Measurements from ENCODE around the gene GPT2.

Gene GPT2
- total RNA-seq: 0 to 100 (median 18.9) reads per million in 9 experiments

- Mint-ChIP-seq H3K4me1 (ENCODE audit: low read depth in 2 of 2) (peaks cover 9 to 10% of the 10 kb centered on the region in 2 donors), H3K27me3 (peaks cover 21 to 32% of the 10 kb centered on the region in 2 donors), H3K27ac (no peak within 1 kb of the TSS), H3K36me3 (ENCODE audit: insufficient read depth) (no peaks in the 10 kb centered on the region), H3K4me3 (peak within 1 kb of the TSS; percentile 78 to 88), H3K9me3 (no peaks in the 10 kb centered on the region)
- ATAC-seq (replicated peaks) (peak; percentile 90), DNase-seq (peak; percentile 43 to 51 (median 46))
Observed at GRCh38 chr16:46883690-46884512, at the start of gene GPT2. Gene GPT2 (plus strand): TSS chr16:46884362. CDS start chr16:46884716, 354 bp downstream.

GRCh38 chr16:46836534-46837530 is 47.3 kb upstream of the GPT2 start:
- no peak overlapping the region for H3K27ac Mint-ChIP-seq
- no peaks in the 10 kb centered on the region for H3K27me3 Mint-ChIP-seq
- H3K4me3 Mint-ChIP-seq: no peak overlapping the region
- no peaks in the 10 kb centered on the region for H3K9me3 Mint-ChIP-seq
- ATAC-seq (replicated peaks): no peak
- peaks cover 3% of the 10 kb centered on the region for H3K36me3 Mint-ChIP-seq (ENCODE audit: insufficient read depth)
- DNase-seq: no peak
- H3K4me1 Mint-ChIP-seq (ENCODE audit: low read depth in 2 of 2): no peaks in the 10 kb centered on the region

- H3K4me3 Mint-ChIP-seq: no peak overlapping the region
- DNase-seq (no peak), ATAC-seq (replicated peaks) (no peak)
- no peaks in the 10 kb centered on the region for H3K4me1 Mint-ChIP-seq (ENCODE audit: low read depth in 2 of 2)
- no peaks in the 10 kb centered on the region for H3K9me3 Mint-ChIP-seq
- no peak overlapping the region for H3K27ac Mint-ChIP-seq
- no peaks in the 10 kb centered on the region for H3K36me3 Mint-ChIP-seq (ENCODE audit: insufficient read depth)
- H3K27me3 Mint-ChIP-seq: no peaks in the 10 kb centered on the region
Observed at GRCh38 chr16:46839986-46840443, 44.1 kb upstream of the GPT2 start.

- no peaks in the 10 kb centered on the region for H3K36me3 Mint-ChIP-seq (ENCODE audit: insufficient read depth)
- H3K9me3 Mint-ChIP-seq: no peaks in the 10 kb centered on the region
- peaks cover 0 to 3% of the 10 kb centered on the region in 2 donors for H3K27me3 Mint-ChIP-seq
- no peak overlapping the region for H3K27ac Mint-ChIP-seq
- ATAC-seq (replicated peaks) (no peak), DNase-seq (no peak)
- H3K4me1 Mint-ChIP-seq (ENCODE audit: low read depth in 2 of 2): no peaks in the 10 kb centered on the region
- no peak overlapping the region for H3K4me3 Mint-ChIP-seq
Observed at GRCh38 chr16:46842192-46842895, 41.8 kb upstream of the GPT2 start.

GRCh38 chr16:46843898-46844642 is 40.1 kb upstream of the GPT2 start:
- Mint-ChIP-seq H3K9me3 (no peaks in the 10 kb centered on the region), H3K27me3 (peaks cover 0 to 6% of the 10 kb centered on the region in 2 donors), H3K4me3 (no peak overlapping the region), H3K27ac (no peak overlapping the region), H3K4me1 (ENCODE audit: low read depth in 2 of 2) (no peaks in the 10 kb centered on the region), H3K36me3 (ENCODE audit: insufficient read depth) (no peaks in the 10 kb centered on the region)
- DNase-seq: no peak
- ATAC-seq (replicated peaks): no peak

- DNase-seq (no peak), ATAC-seq (replicated peaks) (no peak)
- Mint-ChIP-seq H3K36me3 (ENCODE audit: insufficient read depth) (no peaks in the 10 kb centered on the region), H3K27ac (no peak overlapping the region), H3K9me3 (no peaks in the 10 kb centered on the region), H3K4me1 (ENCODE audit: low read depth in 2 of 2) (no peaks in the 10 kb centered on the region), H3K4me3 (no peak overlapping the region), H3K27me3 (peaks cover 0 to 6% of the 10 kb centered on the region in 2 donors)
Observed at GRCh38 chr16:46844771-46845170, 39.4 kb upstream of the GPT2 start.

GRCh38 chr16:46845952-46846351 is 38.2 kb upstream of the GPT2 start:
- H3K27me3 Mint-ChIP-seq: peaks cover 0 to 6% of the 10 kb centered on the region in 2 donors
- H3K4me1 Mint-ChIP-seq (ENCODE audit: low read depth in 2 of 2): no peaks in the 10 kb centered on the region
- H3K9me3 Mint-ChIP-seq: no peaks in the 10 kb centered on the region
- DNase-seq: no peak
- no peaks in the 10 kb centered on the region for H3K36me3 Mint-ChIP-seq (ENCODE audit: insufficient read depth)
- H3K27ac Mint-ChIP-seq: no peak overlapping the region
- no peak overlapping the region for H3K4me3 Mint-ChIP-seq
- ATAC-seq (replicated peaks): no peak

GRCh38 chr16:46848768-46849764 is 35.1 kb upstream of the GPT2 start:
- Mint-ChIP-seq H3K27me3 (peaks cover 0 to 14% of the 10 kb centered on the region in 2 donors), H3K4me3 (no peak overlapping the region), H3K9me3 (no peaks in the 10 kb centered on the region), H3K4me1 (ENCODE audit: low read depth in 2 of 2) (no peaks in the 10 kb centered on the region), H3K36me3 (ENCODE audit: insufficient read depth) (no peaks in the 10 kb centered on the region), H3K27ac (no peak overlapping the region)
- DNase-seq (no peak), ATAC-seq (replicated peaks) (no peak)

- Mint-ChIP-seq H3K36me3 (ENCODE audit: insufficient read depth) (no peaks in the 10 kb centered on the region), H3K4me1 (ENCODE audit: low read depth in 2 of 2) (no peaks in the 10 kb centered on the region), H3K4me3 (no peak overlapping the region), H3K27me3 (peaks cover 0 to 21% of the 10 kb centered on the region in 2 donors), H3K27ac (no peak overlapping the region), H3K9me3 (no peaks in the 10 kb centered on the region)
- ATAC-seq (replicated peaks) (no peak), DNase-seq (no peak)
Observed at GRCh38 chr16:46850619-46851555, 33.3 kb upstream of the GPT2 start.

GRCh38 chr16:46852130-46852529 is 32.0 kb upstream of the GPT2 start:
- H3K4me1 Mint-ChIP-seq (ENCODE audit: low read depth in 2 of 2): no peaks in the 10 kb centered on the region
- no peaks in the 10 kb centered on the region for H3K9me3 Mint-ChIP-seq
- no peak overlapping the region for H3K4me3 Mint-ChIP-seq
- ATAC-seq (replicated peaks) (no peak), DNase-seq (no peak)
- H3K27ac Mint-ChIP-seq: no peak overlapping the region
- peaks cover 0 to 20% of the 10 kb centered on the region in 2 donors for H3K27me3 Mint-ChIP-seq
- no peaks in the 10 kb centered on the region for H3K36me3 Mint-ChIP-seq (ENCODE audit: insufficient read depth)
